Tibial nerve (tissue), 3 donors: Measurements from ENCODE around the gene C9orf50.

Experiments
- POLR2A ChIP-seq, 2 donors: fragments of 450-650 bp; IDR thresholded peaks; one replicate each; pipeline ENCODE4 v1.6.1; 2017; ENCODE audit warnings: antibody characterized with exemption in 2 of 2, mild to moderate bottlenecking in 2 of 2, moderate library complexity in 2 of 2
- TF ChIP-seq, protein P1 (sequence below), 5 experiments: fragments of 200-600 bp in 3 of 5; fragments of 450-650 bp in 2 of 5; sonication (generic) in 3 of 5; IDR thresholded peaks; one replicate each; pipeline ENCODE4 v1.5.1; 2016 to 2019; ENCODE audit warnings: antibody characterized with exemption in 5 of 5, mild to moderate bottlenecking in 3 of 5, moderate library complexity in 2 of 5

DNA sequence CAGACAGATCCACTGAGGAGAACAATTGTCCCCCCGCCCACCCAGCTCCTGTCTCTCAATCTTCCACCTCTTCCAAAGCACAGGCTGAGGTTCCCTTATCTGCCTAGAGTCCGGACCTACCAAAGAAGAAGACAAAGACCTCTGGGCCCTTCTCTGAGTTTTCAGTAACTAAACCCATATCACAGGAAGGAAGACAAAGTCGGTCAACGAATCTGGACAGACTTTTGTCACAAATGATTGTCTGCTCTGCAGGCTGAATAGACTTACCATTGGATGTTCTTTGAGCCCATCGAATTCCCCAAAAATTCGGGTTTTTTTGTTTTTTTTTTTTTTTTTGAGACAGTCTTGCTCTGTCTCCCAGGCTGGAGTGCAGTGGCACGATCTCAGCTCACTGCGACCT lies 58.0 kb downstream of the C9orf50 start:
- TF ChIP-seq POLR2A (IDR thresholded peaks at IDR 0.05), result no peak
- TF ChIP-seq, protein P1, sequence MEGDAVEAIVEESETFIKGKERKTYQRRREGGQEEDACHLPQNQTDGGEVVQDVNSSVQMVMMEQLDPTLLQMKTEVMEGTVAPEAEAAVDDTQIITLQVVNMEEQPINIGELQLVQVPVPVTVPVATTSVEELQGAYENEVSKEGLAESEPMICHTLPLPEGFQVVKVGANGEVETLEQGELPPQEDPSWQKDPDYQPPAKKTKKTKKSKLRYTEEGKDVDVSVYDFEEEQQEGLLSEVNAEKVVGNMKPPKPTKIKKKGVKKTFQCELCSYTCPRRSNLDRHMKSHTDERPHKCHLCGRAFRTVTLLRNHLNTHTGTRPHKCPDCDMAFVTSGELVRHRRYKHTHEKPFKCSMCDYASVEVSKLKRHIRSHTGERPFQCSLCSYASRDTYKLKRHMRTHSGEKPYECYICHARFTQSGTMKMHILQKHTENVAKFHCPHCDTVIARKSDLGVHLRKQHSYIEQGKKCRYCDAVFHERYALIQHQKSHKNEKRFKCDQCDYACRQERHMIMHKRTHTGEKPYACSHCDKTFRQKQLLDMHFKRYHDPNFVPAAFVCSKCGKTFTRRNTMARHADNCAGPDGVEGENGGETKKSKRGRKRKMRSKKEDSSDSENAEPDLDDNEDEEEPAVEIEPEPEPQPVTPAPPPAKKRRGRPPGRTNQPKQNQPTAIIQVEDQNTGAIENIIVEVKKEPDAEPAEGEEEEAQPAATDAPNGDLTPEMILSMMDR (IDR thresholded peaks at IDR 0.05), result no peak
